HepG2 (cell line): ENCODE results near the gene TIRAP. TPM values are rescaled to one million over a fixed set of nuclear protein-coding genes. Genes with fewer than 3 reads are reported as not detected.
A peak's percentile ranks its signal among the peaks of the same experiment; 100 is the strongest.

Source experiments
- GATAD2A ChIP-seq: IDR thresholded peaks from 2 replicates; pipeline ENCODE4 v1.6.1; 2016
- PRPF4 ChIP-seq: fragments of 200-400 bp; formaldehyde crosslinking; IDR thresholded peaks from 2 replicates; pipeline ENCODE4 v1.6.1; 2016; ENCODE audit warnings: low read length, low read depth; ENCODE audit not compliant: poor library complexity, severe bottlenecking
- SNAI1 ChIP-seq: sonication (generic); formaldehyde crosslinking; IDR thresholded peaks from 2 replicates; pipeline ENCODE4 v1.5.0; 2020; ENCODE audit warnings: mild to moderate bottlenecking, missing genetic modification reagents, borderline replicate concordance
- SP5 ChIP-seq: IDR thresholded peaks from 2 replicates; pipeline ENCODE4 v1.6.1; 2016; ENCODE audit warnings: low read depth, borderline replicate concordance
- TSC22D2 ChIP-seq: sonication (generic); formaldehyde crosslinking; IDR thresholded peaks from 2 replicates; pipeline ENCODE4 v1.5.1; 2020; ENCODE audit warnings: missing genetic modification reagents, mild to moderate bottlenecking, borderline replicate concordance
- ZNF263 ChIP-seq: sonication (generic); formaldehyde crosslinking; IDR thresholded peaks from 2 replicates; pipeline ENCODE4 v1.4.0; 2020; ENCODE audit warnings: missing genetic modification reagents
- ZNF432 ChIP-seq: sonication (generic); formaldehyde crosslinking; IDR thresholded peaks from 2 replicates; pipeline ENCODE4 v1.5.0; 2020; ENCODE audit warnings: missing genetic modification reagents, mild to moderate bottlenecking, borderline replicate concordance
- polyA plus RNA-seq, 8 experiments: library from polyadenylated mRNA; depleted of rRNA in 3 of 8; stranded (reverse) in 7 of 8; unstranded in 1 of 8; fragments of >200 nt; fragmentation: Illumina TruSeq in 4 of 8; extraction: Trizol in 4 of 8; gene quantifications; 2 replicates each; pipeline versions ENCODE4 v1.2.1 to v1.2.3, GENCODE V29; 2011 to 2016; ENCODE audit warnings: low read depth in 4 of 8, missing spikeins in 1 of 8, mixed read lengths in 1 of 8; ENCODE audit not compliant: insufficient read depth in 1 of 8
- total RNA-seq, 5 experiments: library from RNA; depleted of rRNA; stranded (reverse); fragments of >200 nt; fragmentation: Illumina TruSeq; extraction: Trizol; gene quantifications; 2 replicates each; pipeline ENCODE4 v1.2.3, GENCODE V29; 2016; ENCODE audit warnings: low read depth in 1 of 5
- TF ChIP-seq, protein P1 (sequence below): sonication (generic); formaldehyde crosslinking; IDR thresholded peaks from 2 replicates; pipeline ENCODE4 v1.4.0; 2020; ENCODE audit warnings: missing genetic modification reagents, borderline replicate concordance
- TF ChIP-seq, protein P2 (sequence below): sonication (generic); formaldehyde crosslinking; IDR thresholded peaks from 2 replicates; pipeline ENCODE4 v1.4.0; 2020; ENCODE audit warnings: missing genetic modification reagents
- TF ChIP-seq, protein P3 (sequence below): sonication (generic); formaldehyde crosslinking; IDR thresholded peaks from 2 replicates; pipeline ENCODE4 v1.4.0; 2020; ENCODE audit warnings: mild to moderate bottlenecking, missing genetic modification reagents
- TF ChIP-seq, protein P4 (sequence below): sonication (generic); formaldehyde crosslinking; IDR thresholded peaks from 2 replicates; pipeline ENCODE4 v1.5.1; 2020; ENCODE audit warnings: missing genetic modification reagents, mild to moderate bottlenecking, borderline replicate concordance

TIRAP gene
- total and polyA plus RNA-seq, 2 of the 13 experiments (the other 11 are each of a cell fraction or from before 2014, with no cell fraction given), result 5.4 to 5.7 TPM

DNA sequence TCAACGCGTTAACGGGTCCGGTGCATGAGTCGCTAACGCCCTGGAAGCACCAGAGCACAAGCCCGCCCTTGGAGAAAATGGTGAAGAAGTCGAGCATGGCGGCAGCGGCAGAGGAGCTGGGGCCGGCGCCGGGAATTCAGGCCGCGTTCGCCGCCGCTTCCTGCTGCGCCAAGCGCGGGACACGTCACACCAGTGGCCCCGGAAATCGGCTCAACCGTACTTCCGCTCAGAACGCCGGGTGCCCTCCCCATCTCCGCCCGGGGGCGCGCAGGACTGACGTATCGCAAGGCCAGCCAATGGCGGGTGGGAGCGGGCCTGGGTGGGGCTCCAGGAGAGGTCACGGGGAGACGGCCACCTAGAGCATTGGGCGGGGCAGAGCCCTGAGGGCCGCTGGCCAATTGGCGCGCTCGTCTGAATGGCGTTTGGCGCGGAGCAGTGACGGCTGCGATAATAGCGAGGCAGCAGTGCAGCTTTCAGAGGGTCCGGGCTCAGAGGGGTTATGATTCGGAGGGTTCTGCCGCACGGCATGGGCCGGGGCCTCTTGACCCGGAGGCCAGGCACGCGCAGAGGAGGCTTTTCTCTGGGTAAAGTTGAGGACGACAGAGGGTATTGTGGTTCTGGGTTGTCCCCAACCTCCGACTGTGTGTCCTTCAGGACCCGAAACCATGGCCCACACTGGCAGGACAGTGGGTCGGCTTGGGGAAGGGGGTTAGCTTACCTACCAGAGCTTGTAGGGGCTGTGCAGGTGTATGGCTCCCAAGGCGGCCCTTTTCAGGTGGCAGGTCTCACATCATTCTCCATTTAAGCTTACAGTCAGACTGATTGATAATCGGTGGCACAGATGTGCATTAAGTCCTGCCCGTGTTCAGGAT is 13.9 kb upstream of the TIRAP start, which contains the start of the genes FOXRED1 and SRPRA (continued):
- TF ChIP-seq, protein P1, sequence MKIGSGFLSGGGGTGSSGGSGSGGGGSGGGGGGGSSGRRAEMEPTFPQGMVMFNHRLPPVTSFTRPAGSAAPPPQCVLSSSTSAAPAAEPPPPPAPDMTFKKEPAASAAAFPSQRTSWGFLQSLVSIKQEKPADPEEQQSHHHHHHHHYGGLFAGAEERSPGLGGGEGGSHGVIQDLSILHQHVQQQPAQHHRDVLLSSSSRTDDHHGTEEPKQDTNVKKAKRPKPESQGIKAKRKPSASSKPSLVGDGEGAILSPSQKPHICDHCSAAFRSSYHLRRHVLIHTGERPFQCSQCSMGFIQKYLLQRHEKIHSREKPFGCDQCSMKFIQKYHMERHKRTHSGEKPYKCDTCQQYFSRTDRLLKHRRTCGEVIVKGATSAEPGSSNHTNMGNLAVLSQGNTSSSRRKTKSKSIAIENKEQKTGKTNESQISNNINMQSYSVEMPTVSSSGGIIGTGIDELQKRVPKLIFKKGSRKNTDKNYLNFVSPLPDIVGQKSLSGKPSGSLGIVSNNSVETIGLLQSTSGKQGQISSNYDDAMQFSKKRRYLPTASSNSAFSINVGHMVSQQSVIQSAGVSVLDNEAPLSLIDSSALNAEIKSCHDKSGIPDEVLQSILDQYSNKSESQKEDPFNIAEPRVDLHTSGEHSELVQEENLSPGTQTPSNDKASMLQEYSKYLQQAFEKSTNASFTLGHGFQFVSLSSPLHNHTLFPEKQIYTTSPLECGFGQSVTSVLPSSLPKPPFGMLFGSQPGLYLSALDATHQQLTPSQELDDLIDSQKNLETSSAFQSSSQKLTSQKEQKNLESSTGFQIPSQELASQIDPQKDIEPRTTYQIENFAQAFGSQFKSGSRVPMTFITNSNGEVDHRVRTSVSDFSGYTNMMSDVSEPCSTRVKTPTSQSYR (CRISPR knock-in tag), result 0 out of 2 replicates have a peak, but pooled peaks have one; percentile 23
- TF ChIP-seq GATAD2A (CRISPR knock-in tag) (peak; percentile 26; the same call in 1 of the 2 replicates), TSC22D2 (CRISPR knock-in tag) (no peak), ZNF432 (CRISPR knock-in tag) (no peak), SP5 (peak; percentile 65; the same call in 1 of the 2 replicates), PRPF4 (no peak), ZNF263 (CRISPR knock-in tag) (no peak), SNAI1 (no peak)
- TF ChIP-seq, protein P2, sequence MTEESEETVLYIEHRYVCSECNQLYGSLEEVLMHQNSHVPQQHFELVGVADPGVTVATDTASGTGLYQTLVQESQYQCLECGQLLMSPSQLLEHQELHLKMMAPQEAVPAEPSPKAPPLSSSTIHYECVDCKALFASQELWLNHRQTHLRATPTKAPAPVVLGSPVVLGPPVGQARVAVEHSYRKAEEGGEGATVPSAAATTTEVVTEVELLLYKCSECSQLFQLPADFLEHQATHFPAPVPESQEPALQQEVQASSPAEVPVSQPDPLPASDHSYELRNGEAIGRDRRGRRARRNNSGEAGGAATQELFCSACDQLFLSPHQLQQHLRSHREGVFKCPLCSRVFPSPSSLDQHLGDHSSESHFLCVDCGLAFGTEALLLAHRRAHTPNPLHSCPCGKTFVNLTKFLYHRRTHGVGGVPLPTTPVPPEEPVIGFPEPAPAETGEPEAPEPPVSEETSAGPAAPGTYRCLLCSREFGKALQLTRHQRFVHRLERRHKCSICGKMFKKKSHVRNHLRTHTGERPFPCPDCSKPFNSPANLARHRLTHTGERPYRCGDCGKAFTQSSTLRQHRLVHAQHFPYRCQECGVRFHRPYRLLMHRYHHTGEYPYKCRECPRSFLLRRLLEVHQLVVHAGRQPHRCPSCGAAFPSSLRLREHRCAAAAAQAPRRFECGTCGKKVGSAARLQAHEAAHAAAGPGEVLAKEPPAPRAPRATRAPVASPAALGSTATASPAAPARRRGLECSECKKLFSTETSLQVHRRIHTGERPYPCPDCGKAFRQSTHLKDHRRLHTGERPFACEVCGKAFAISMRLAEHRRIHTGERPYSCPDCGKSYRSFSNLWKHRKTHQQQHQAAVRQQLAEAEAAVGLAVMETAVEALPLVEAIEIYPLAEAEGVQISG (CRISPR knock-in tag), result peak; percentile 91
- TF ChIP-seq, protein P3, sequence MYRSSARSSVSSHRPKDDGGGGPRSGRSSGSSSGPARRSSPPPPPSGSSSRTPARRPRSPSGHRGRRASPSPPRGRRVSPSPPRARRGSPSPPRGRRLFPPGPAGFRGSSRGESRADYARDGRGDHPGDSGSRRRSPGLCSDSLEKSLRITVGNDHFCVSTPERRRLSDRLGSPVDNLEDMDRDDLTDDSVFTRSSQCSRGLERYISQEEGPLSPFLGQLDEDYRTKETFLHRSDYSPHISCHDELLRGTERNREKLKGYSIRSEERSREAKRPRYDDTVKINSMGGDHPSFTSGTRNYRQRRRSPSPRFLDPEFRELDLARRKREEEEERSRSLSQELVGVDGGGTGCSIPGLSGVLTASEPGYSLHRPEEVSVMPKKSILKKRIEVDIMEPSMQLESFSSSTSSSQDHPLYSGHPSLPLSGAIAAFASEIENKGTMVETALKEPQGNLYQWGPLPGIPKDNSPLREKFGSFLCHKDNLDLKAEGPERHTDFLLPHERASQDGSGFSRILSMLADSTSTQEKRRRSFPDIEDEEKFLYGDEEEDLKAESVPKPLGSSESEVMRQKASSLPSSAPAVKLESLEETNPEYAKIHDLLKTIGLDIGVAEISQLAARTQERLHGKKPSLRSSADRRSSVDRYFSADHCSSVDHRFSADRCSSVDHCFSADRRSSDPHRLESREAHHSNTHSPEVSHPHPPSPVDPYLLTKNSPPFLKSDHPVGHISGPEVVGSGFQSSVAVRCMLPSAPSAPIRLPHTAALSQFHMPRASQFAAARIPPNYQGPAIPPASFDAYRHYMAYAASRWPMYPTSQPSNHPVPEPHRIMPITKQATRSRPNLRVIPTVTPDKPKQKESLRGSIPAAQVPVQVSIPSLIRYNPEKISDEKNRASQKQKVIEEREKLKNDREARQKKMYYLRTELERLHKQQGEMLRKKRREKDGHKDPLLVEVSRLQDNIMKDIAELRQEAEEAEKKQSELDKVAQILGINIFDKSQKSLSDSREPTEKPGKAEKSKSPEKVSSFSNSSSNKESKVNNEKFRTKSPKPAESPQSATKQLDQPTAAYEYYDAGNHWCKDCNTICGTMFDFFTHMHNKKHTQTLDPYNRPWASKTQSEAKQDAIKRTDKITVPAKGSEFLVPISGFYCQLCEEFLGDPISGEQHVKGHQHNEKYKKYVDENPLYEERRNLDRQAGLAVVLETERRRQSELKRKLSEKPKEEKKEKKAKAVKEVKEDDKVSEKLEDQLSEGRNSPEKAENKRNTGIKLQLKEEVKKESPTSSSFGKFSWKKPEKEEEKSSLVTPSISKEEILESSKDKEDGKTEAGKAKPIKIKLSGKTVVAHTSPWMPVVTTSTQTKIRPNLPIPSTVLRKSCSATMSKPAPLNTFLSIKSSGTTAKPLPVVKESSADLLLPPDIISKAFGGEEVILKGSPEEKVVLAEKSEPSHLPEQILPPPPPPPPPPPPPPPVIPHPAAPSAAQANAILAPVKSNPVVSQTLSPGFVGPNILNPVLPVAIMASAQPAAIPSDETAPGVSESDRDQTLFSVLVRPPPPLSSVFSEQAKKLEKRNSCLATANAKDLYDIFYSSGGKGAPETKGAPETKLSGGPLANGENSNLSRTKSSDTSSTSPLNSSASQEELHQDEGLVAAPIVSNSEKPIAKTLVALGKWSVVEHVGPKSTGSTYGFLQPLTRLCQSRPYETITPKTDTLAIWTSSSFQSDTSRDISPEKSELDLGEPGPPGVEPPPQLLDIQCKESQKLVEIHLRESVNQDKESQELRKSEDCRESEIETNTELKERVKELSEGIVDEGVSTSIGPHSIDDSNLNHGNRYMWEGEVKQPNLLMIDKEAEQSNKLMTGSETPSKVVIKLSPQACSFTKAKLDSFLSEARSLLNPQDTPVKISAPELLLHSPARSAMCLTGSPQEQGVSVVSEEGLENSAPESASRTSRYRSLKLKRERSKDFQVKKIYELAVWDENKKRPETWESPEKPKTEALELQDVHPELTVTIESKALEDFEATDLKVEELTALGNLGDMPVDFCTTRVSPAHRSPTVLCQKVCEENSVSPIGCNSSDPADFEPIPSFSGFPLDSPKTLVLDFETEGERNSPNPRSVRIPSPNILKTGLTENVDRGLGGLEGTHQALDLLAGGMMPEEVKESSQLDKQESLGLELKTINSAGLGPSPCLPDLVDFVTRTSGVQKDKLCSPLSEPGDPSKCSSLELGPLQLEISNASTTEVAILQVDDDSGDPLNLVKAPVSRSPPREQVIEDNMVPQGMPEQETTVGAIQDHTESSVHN, result peak; percentile 77; the same call in 1 of the 2 replicates
- TF ChIP-seq, protein P4, sequence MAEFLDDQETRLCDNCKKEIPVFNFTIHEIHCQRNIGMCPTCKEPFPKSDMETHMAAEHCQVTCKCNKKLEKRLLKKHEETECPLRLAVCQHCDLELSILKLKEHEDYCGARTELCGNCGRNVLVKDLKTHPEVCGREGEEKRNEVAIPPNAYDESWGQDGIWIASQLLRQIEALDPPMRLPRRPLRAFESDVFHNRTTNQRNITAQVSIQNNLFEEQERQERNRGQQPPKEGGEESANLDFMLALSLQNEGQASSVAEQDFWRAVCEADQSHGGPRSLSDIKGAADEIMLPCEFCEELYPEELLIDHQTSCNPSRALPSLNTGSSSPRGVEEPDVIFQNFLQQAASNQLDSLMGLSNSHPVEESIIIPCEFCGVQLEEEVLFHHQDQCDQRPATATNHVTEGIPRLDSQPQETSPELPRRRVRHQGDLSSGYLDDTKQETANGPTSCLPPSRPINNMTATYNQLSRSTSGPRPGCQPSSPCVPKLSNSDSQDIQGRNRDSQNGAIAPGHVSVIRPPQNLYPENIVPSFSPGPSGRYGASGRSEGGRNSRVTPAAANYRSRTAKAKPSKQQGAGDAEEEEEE (CRISPR knock-in tag), result no peak
